ENCODE measurements around the gene TMEM119.

TMEM119 gene

DNA sequence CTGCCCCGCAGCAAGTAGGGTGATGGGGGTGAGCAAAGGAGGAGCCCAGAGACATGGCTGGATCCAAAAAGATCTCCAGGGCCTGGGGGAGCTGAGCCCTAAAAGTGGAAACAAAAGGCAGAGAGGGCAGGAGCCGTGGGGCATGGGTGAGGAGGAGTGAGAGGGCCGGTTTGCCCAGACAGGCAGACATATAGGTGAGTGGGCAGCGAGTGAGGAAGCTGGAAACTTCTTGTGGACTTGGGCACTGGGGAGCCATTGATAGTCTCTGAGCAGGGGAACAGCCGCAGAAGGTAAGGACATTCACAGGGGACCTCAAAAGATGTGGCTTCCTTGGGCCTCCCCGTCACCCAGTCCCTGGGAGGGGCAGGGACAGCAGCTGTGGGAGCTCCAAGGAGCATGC is 16.8 kb upstream of the TMEM119 start:
- DNase-seq = no peak

DNA sequence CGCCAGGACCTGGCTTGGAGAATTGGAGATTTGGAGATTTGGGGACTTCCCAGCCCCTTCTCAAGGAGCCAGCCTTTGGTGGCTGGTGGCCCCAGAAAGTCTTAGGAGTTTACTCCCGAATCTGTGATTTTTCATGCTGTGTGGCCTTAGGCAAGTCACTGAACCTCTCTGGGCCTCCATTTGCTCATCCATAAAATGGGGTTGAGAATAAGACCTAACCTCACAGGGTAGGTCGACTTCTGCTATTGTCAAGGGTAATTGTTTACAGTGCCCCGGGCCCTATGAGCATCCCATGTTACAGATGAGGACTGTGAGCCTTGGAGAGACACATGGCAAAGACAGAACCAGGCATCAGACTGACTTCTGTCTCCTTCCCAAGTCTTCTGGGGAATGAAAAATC is 16.2 kb upstream of the TMEM119 start:
- no peak for DNase-seq

DNA sequence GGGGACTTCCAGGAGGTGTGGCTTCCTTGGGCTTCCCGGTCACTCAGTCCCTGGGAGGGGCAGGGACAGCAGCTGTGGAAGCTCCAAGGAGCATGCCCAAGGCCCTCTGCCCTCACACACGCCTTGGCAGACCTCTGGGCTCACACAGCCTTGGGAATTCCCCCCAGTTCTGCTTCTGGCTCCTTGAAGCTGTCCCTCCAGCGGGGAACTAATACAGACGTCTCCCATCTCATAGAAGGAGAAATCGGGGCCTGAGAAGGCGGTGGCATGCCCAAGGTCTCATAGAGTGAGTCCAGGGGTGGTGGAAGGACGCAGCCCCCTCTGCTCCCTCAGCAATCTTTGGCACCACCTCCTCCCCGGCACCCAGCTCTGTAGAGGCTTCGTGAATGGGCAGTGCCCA is 15.7 kb upstream of the TMEM119 start:
- no peak for DNase-seq

DNA sequence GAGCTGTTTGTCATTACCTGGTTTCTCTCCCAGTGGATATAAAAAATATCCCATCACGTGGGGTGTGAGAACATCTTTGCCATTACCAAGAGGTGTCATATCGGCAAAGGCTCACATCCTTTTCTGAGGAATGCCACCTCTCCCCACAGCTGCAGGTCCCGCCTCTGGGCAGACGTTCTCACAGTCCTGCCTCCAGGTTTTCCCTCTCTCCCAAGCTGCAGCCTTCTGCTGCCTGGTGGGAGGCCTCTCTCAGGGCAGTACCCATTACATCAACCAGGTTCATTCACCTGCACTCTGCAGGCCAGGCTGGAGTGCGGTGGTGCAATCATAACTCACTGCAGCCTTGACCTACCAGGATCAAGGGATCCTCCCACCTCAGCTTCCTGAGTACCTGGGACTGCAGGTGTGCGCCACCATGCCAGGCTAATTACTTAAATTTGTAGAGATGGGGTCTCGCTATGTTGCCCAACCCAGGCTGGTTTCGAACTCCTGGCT is 15.0 kb upstream of the TMEM119 start:
- no peak for DNase-seq

DNA sequence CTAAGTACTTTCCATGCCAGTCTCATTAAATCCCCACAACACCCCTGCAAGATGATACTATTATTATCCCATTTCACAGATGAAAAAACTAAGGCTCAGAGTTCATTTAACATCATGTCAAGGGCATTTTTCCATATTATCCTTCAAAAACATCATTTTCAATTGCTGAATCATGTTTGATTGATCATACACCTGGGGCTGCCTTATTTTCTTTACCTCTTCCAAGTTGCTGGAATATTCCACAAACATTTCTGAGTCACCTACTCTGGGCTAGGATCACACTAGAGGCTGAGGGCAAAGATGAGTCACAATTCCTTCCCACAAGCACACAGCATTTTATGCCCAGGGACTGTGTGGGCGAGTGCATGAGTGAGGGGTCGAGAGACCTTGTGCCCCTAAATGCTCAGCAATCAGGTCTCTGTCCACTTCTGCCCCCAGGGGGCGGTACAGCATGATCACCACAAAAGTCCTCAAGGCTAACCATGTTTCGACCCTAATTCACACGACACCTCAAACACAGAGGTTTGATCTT is 14.1 kb upstream of the TMEM119 start:
- DNase-seq = peak; percentile 30

DNA sequence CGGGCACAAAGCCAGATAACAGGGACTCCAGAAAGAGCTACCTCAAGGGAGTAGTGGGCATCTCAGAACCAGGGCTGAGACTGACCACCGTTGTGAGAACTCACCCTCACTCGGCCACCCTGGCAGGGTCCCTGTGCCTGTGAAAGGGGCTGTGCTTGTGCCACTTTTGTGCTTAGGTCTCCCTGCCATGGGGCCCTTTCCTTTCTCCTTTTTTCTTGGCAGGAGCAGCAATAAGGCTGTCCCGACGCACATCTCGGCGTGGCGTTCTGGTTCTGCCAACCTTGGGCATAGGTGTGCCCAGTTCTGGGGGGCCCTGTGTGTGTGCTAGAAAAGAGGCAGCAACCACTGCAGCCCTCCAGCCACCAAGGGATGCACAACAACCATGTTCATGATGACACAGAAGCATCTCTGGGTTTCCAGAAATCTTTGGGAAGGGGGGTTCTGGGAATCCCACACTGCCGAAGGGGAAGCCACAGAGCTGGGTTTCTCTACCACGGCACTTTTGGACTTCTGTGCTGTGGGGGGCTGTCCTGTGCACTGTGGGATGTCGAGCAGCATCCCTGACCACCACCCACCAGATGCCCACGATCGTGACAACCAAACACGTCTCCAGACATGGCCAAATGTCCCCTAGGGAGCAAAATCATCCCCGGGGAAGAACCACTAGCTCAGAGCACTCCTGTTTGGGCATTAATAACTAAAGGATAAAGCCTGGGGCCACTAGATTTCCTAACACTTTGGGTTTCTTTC is 13.1 kb upstream of the TMEM119 start:
- no peak for DNase-seq

DNA sequence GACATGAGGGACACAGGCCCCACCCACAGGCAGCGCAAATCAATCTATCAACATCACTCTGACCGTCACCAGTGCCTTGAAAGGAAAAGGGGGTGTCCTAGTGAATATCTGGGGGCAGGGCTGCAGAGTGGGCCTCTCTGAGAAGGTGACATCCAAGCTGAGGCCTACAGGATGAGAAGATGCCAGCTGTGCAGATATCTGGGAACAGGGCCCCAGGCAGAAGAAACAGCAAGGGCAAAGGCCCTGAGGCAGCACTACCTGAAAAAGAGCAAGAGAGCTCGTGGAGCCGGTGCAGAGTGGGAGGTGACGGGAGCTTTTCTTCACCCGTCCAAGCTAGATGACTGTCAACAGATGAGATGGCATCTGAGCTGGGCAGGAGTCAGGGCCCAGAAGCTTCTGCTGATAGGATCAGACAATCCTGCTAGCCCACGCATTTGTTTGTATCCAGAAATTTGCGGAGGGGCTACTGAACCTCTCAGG is 12.5 kb upstream of the TMEM119 start:
- DNase-seq = no peak

DNA sequence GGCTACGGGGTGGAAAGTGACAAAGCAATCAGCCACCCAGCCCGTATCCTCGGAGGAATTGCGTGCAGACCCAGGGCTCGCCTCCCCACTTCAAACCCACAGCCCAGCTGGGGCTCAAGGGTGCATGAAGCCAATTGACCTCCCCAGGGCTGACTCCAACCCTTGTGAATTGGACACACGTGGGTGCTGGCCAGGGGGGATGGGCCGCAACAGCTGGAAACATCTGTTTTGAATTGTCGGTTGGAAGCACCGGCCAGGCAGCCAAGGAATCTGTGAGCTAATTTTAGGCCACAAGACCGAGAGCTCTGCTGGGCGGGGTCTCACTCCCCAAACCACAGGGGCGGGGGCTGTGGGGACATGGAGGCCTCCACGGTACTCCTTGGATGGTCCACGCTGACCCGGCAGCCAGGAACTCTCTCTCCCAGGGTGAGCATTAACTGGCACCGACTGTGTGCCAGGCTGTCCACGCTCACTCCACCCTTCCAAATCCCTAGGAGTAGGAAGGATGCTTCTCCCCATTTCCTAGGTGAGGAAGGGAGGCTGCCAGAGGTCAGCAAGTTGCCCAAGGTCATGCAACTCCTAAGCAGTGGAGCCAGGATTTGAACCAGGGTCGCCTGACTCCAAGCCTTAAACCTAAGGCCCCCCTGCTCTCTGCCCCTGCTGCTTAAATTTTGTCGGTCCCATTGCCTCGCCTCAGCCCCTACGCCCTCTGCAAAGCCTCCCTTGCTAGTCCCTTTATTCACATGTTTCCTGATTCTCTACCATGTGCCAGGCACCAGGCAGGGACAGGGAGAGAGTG is 11.9 kb upstream of the TMEM119 start:
- DNase-seq = no peak

DNA sequence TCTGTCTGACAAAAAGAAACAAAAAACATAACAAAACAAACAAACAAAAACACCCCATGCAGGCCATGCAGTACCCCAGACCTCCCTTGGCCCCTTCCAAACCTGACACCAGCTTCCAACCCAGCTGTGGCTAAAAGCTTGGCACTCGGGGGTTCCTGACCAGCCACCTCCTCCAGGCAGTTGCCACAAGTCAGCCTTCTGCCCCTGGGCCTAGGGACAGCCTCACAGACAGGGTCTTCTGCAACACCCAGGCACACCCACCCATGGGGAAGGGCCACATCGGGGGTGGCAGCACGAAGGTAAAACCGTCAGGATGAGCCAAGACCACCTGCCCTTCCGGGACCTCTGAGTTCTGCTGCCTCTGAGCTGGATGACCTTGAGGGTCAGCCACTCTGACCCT is 10.7 kb upstream of the TMEM119 start:
- no peak for DNase-seq

DNA sequence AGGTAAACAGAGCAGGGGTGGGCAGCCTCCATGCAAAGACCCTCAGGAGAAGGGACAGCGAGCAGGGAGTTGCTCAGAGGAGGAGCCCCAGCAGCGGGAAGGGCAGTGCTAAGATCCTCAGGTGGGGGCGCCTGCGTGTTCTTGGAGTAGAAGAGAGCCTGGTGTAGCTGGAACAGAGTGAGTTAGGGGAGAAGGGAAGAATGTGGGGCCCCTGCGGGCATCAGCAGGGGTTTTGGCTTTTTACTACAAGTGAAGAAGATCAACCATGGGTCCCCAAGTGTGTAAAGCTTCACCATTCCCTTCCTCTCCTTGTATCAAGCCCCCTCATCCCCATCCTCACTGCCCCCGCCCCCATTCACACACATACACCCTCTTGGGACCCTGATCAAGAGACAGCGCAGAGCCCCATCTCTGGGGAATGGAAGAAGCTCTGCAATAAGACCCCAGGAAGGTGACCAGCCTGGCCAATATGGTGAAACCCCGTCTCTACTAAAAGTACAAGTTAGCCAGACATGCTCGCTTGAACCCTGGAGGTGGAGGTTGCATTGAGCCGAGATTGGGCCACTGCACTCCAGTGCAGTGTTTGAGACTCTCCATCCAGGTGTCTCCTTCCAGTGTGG is 10.2 kb upstream of the TMEM119 start:
- DNase-seq = no peak

DNA sequence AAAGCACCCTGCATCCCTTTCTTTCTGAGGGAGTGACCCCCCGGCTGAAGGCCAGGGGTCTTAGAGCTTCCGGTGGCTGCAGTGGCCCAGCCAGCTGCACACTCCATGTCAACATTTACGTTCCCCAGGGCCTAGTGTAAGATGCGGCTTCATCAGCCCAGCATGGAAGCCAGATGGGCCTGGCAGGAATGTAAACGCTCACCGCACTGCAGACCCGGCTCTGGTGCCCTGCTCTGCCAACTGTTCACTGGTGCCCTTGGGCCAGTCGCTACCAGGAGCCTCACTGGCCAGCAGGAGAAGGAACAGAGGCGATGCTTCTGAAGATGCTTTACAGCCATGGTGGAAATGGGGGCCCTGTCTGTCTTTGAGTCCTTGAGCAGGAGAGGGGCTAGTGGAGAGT is 8.6 kb upstream of the TMEM119 start:
- DNase-seq = no peak

DNA sequence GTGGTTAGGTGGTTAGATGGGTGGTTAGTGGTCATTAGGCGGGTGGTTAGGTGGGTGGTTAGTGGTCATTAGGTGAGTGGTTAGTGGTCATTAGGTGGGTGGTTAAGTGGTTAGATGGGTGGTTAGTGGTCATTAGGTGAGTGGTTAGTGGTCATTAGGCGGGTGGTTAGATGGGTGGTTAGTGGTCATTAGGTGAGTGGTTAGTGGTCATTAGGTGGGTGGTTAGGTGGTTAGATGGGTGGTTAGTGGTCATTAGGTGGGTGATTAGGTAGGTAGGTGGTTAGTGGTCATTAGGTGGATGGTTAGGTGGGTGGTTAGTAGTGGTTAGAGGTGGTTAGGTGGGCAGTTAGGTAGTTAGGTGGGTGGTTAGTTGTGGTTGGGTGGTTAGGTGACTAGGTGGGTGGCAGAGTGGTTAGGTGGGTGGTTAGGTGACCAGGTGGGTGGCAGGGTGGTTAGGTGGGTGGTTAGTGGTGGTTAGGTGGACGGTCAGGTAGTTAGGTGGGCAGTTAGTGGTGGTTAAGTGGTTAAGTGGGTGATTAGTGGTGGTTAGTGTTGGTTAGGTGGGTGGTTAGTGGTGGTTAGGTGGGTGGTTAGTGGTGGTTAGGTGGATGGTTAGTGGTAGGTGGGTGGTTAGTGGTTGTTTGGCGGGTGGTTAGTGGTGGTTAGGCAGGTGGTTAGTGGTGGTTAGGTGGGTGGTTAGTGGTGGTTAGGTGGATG is 8.0 kb upstream of the TMEM119 start:
- DNase-seq = no peak

DNA sequence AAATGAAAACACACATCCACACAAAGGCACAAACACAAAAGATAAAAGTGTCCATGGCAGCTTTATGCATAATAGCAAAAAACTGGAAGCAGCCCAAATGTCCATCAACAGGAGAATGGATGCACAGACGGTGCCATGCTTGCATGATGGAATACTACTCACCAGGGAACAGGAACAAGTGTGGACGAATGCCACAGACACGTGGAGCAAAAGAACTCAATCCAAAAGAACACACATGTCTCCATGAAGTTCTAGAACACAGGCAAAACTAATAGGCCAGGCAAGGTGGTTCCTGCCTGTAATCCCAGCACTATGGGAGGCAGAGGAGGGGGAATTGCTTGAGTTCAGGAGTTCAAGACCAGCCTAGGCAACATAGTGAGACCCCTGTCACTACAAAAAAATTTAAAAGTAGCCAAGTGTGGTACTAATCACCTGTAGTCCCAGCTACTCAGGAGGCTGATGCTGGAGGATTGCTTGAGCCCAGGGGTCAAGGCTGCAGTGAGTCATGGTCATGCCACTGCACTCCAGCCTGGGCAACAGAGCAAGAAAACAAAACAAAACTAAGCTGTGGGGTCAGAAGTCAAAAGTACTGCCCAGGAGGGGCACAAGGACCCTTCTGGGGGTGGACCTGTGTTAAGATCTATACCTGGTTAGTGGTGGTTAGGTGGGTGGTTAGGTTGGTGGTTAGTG is 7.3 kb upstream of the TMEM119 start:
- DNase-seq = no peak

DNA sequence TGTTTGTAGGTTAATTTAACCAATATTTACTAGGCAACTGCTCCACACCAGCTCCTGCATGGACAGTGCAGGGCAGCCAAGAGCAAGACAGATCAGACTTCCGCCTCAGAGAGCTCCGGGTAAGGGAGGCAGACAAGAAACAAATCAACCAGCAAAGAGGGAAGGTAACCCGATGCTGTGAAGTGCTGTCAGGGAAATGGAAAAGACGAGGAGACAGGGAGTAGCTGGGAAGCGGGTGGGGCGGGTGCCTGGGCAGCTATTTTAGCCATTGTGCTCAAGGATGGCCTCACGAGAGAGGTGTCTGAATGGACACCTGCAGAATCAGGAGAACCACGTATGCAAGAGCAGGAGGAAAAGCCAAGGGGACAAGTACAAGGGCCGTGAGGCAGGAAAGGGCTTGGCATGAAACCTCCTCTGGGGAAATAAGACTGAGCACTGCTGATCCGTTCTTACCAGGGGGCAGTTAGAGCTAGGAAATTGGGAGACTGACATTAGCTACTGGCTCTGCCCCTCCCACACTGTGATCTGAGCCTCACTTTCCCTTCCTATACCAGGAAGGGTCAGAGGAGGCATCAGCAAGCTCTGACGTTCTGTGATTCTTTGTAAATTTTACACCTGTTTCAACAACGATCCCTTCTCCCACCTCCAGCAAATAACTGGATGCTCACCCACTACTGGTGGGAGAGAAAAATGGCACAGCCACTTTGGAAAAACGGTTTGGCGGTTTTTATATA is 6.5 kb upstream of the TMEM119 start:
- DNase-seq = no peak

DNA sequence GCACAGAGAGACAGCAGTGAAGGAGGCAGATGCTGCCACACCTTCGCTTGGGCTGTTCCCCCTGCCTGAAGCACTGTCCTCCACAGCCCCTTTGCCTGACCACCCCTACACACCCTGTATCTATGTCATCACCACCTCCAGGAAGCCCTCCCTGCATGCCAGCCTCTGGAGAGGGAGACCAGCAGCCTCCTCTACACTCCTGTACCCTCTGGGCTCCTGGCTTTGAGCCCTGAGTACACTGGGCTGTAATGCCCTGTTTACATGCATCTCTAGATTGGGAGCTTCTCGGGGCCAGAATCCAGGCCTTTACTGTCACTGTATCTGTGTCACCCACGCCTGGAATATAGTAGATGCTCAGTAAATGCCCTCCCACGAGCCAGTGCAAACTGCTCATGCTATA is 5.9 kb upstream of the TMEM119 start:
- no peak for DNase-seq

DNA sequence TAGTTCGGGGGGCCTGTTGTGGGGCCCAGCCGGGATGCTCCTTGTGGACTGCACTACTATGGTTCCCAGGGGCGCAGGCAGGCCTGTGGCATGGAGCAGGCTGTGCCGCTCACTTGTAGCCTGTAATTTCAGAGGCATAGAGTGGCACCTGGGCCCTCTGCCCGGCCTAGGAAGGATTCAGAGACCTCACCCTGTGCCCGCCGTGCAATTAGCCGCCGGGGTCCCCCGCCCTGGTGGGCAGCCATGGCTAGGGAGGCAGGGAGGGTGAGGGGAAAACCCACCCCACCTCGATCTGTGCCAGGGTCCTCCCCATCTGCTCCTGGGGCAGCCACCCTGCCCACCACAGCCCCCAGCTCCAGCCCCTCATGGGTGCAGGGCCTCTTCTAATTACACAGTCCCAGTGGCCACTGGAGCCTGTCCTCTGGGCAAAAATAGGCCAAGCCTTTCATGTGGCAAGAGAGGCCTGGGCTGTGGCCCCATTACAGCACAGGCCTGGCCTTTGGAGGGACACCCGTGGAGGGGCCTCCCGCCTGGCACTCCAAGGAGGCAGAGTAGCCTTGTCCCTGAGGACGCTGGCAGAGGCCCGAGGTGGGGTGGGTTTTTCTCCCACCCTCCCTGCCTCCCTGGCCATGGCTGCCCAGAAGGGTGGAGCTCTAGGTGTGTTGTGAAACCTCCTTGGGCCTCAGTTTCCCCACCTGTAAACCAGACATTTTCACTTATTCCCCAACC is 5.3 kb upstream of the TMEM119 start:
- no peak for DNase-seq

DNA sequence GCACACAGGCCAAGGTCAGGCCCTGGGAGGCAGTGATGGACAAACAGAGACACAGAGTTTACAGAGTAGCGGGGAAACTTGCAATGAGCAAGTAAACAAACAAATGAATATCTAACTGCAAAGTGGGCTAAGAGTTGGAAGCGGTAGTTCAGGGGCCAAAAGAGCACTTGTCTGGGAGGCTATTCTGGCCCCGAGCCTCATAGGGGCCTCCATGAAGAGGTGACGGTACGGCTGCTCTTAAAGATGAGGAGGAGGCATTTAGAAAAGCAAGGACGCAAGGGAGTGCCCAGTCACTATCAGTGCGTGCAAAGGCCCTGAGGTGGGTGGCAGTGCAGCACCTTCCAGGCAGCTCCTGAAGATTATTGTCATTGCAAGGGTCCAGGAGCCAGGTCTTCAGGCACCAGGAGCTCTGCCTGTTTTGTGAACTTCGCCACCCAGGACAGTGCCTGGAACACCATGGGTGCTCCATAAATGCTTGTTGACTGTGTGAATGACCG is 4.4 kb upstream of the TMEM119 start:
- no peak for DNase-seq

DNA sequence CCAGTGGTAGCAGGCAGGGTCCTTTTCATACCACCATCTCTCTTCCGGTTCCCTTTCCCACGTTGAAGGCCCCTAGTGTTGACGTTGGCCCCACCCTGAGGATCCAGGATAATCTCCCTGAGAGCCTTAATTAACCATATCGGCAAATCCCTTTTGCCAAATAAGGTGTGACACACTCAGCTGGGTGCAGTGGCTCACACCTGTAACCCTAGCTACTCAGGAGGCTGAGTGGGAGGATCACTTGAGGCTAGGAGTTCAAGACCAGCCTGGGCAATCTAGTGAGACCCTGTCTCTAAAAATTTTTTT is 2.8 kb upstream of the TMEM119 start:
- DNase-seq = no peak

DNA sequence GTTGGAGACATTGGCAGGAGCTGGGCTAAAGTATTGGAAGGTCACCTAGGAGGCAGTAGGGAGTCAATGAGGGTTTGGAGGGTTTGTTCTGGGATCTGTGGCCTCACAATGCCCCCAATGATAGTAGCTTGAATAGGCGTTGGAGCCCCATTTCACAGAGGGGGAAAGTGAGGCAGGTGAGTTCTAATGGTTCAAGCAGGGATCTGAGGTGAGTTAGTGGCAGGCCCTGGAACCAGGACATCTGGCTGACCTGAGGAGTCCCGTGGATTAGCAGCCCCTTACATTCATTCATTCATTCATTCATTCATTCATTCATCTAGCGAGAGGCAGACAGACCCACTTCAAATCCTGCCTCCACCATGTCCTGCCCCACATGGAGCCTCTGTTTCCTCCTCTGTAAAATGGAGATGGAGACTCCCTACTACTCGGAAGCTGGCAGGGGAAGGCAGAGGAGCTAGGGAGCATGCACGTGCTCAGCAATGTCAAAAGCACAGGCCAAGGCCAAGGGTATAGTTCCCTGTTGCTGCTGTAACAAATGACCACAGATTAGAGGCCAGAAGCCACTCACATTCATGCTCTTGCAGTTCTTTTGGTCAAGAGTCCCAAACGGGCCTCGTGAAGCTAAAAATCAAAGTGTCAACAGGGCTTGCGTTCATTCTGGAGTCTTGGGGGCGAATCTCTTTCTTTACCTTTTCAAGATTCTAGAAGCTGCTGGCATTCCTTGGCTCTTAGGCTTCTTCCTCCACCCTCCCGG is 2.2 kb upstream of the TMEM119 start:
- no peak for DNase-seq

DNA sequence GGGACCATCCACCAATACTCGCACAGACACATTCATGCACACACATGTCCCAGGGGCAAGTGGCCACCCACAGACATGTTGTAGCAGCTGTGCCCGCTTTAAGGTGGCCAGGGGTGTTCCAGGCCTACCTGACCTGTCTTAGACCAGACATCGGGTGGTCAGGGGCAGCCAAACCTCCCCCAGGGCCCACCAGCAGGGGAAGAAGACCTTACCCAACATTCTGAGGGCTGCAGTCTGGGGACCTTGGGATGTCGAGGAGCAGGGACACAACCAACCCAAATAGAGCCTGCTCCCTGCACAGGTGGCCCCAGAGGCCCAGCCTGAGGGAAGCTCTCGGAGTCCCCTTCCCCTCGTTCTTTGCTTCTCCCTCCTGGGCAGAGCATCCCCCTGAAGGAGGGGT is 1.7 kb upstream of the TMEM119 start:
- no peak for DNase-seq

Data from NK-92 treated with Interleukin-12 subunit alpha and Interleukin-12 subunit beta, amount 100 ng/mL, for 24 hours (cell line).